K562 (cell line): ENCODE results near the gene AGPAT1. TPM values are rescaled to one million over a fixed set of nuclear protein-coding genes. Genes with fewer than 3 reads are reported as not detected.

Source experiments
- BCLAF1 ChIP-seq, 2 experiments: fragments of 450-650 bp in 1 of 2; IDR thresholded peaks; 2 replicates each; pipeline ENCODE4 v1.6.1; 2011 to 2017; ENCODE audit warnings: low read depth in 2 of 2, antibody characterized with exemption in 1 of 2, borderline replicate concordance in 1 of 2, low read length in 1 of 2, mild to moderate bottlenecking in 1 of 2, mixed read lengths in 1 of 2; ENCODE audit not compliant: control insufficient read depth in 1 of 2
- BRCA1 ChIP-seq, 2 experiments: fragments of 450-650 bp in 1 of 2; sonication (generic) in 1 of 2; formaldehyde crosslinking in 1 of 2; IDR thresholded peaks; 2 replicates each; pipeline versions ENCODE4 v1.5.0 to v1.6.1; 2017 to 2020; ENCODE audit warnings: mild to moderate bottlenecking in 1 of 2, missing genetic modification reagents in 1 of 2
- CREB3L1 ChIP-seq: fragments of 450-650 bp; IDR thresholded peaks from 2 replicates; pipeline ENCODE4 v1.6.1; 2014; ENCODE audit warnings: low read depth, mild to moderate bottlenecking, moderate library complexity, borderline replicate concordance
- HDGF ChIP-seq: fragments of 450-650 bp; IDR thresholded peaks from 2 replicates; pipeline ENCODE4 v1.6.1; 2016
- IRF2 ChIP-seq: sonication (generic); formaldehyde crosslinking; IDR thresholded peaks from 2 replicates; pipeline ENCODE4 v1.8.1; 2022; ENCODE audit warnings: mild to moderate bottlenecking, missing genetic modification reagents
- NCOA2 ChIP-seq, 2 experiments: fragments of 450-650 bp; IDR thresholded peaks; 2 replicates each; pipeline ENCODE4 v1.6.1; 2018; ENCODE audit warnings: mild to moderate bottlenecking in 2 of 2, moderate library complexity in 1 of 2; ENCODE audit not compliant: partially characterized antibody in 2 of 2
- NONO ChIP-seq, 2 experiments: fragments of 200-400 bp in 1 of 2; fragments of 450-650 bp in 1 of 2; formaldehyde crosslinking in 1 of 2; IDR thresholded peaks; 2 replicates each; pipeline ENCODE4 v1.6.1; 2017; ENCODE audit warnings: low read depth in 2 of 2, mild to moderate bottlenecking in 2 of 2, moderate library complexity in 2 of 2, low read length in 1 of 2
- PTRF ChIP-seq: fragments of 450-650 bp; IDR thresholded peaks from 2 replicates; pipeline ENCODE4 v1.6.1; 2016; ENCODE audit warnings: mild to moderate bottlenecking, missing genetic modification characterization, missing compliant biosample characterization
- RBM17 ChIP-seq: fragments of 200-400 bp; formaldehyde crosslinking; IDR thresholded peaks from 2 replicates; pipeline ENCODE4 v1.6.1; 2017; ENCODE audit warnings: low read depth, mild to moderate bottlenecking, low read length, borderline replicate concordance
- RCOR1 ChIP-seq, 2 experiments: IDR thresholded peaks; 2 replicates each; pipeline ENCODE4 v1.6.1; 2012; ENCODE audit warnings: low read depth in 2 of 2, low read length in 2 of 2, borderline replicate concordance in 1 of 2, improper control_type of control experiment in 1 of 2
- WHSC1 ChIP-seq: IDR thresholded peaks from one replicate; pipeline ENCODE4 v1.6.1; 2012; ENCODE audit warnings: low read length, control low read depth, inconsistent platforms
- ZFP1 ChIP-seq: fragments of 450-650 bp; formaldehyde crosslinking; IDR thresholded peaks from 2 replicates; pipeline ENCODE4 v1.4.0; 2020; ENCODE audit warnings: mild to moderate bottlenecking, mixed read lengths
- ZKSCAN3 ChIP-seq: fragments of 250-450 bp; sonication (Bioruptor Pico); IDR thresholded peaks from 2 replicates; pipeline ENCODE4 v1.4.0; 2020
- ZNF561 ChIP-seq: fragments of 450-650 bp; formaldehyde crosslinking; conservative IDR thresholded peaks from 2 replicates; pipeline ENCODE4 v1.4.0; 2020; ENCODE audit warnings: mild to moderate bottlenecking, moderate library complexity
- ZNF644 ChIP-seq: fragments of 200-800 bp; sonication (Bioruptor generic); IDR thresholded peaks from 2 replicates; pipeline ENCODE4 v1.6.1; 2016; ENCODE audit warnings: low read depth, missing genetic modification characterization, missing compliant biosample characterization
- polyA plus RNA-seq, 8 experiments: library from polyadenylated mRNA; depleted of rRNA in 4 of 8; stranded (reverse) in 5 of 8; unstranded in 3 of 8; fragments of >200 nt; fragmentation: Nextera tagmentation in 2 of 8; fragmentation: Illumina TruSeq in 1 of 8; extraction: Ambion mirVana in 2 of 8; extraction: Trizol in 1 of 8; gene quantifications; 2 replicates each; pipeline versions ENCODE4 v1.2.1 to v1.2.3, GENCODE V29; 2011 to 2014; ENCODE audit warnings: inconsistent platforms in 1 of 8, missing spikeins in 1 of 8
- total RNA-seq, 7 experiments: library from RNA; depleted of rRNA in 6 of 7; stranded (reverse); fragments of >200 nt in 6 of 7; fragmentation: Illumina TruSeq in 2 of 7; extraction: Trizol in 2 of 7; gene quantifications; 2 replicates each; pipeline versions ENCODE4 v1.2.1 to v1.2.3, GENCODE V29; 2011 to 2021; ENCODE audit warnings: low replicate concordance in 1 of 7
- TF ChIP-seq, protein P1 (sequence below), 2 experiments: fragments of 450-650 bp; IDR thresholded peaks; 2 replicates each; pipeline ENCODE4 v1.6.1; 2016
- TF ChIP-seq, protein P2 (sequence below): fragments of 250-450 bp; sonication (Bioruptor Pico); IDR thresholded peaks from 2 replicates; pipeline ENCODE4 v1.5.1; 2021; ENCODE audit warnings: mild to moderate bottlenecking

Gene AGPAT1
- total and polyA plus RNA-seq, 9 of the 15 experiments (the other 6 are each of a cell fraction or from before 2014, with no cell fraction given), result 37.9 to 176 (median 69.4) TPM

GRCh38 chr6:32177788-32178546 lies 2.1 kb upstream of the AGPAT1 start, which contains the start of gene RNF5 (continued):
- TF ChIP-seq BCLAF1 (IDR thresholded peaks at IDR 0.05; ENCODE audit: borderline replicate concordance in 1 of 2, control insufficient read depth in 1 of 2, low read depth in 2 of 2, low read length in 1 of 2) (no peak), BRCA1 (IDR thresholded peaks at IDR 0.05) (no peak), BRCA1 (CRISPR knock-in tag; IDR thresholded peaks at IDR 0.05) (no peak), WHSC1 (no peak), ZFP1 (no peak), CREB3L1 (0 out of 2 replicates have a peak, but pooled peaks have one; percentile 35), NONO (IDR thresholded peaks at IDR 0.05; ENCODE audit: low read depth in 2 of 2, low read length in 1 of 2) (no peak), RBM17 (no peak), HDGF (peak; percentile 63; the same call in 1 of the 2 replicates), ZNF644 (tag) (no peak), IRF2 (CRISPR knock-in tag) (no peak), PTRF (tag) (no peak), ZKSCAN3 (CRISPR knock-in tag) (no peak), NCOA2 (IDR thresholded peaks at IDR 0.05; ENCODE audit: partially characterized antibody in 2 of 2) (no peak), RCOR1 (IDR thresholded peaks at IDR 0.05; ENCODE audit: borderline replicate concordance in 1 of 2, low read depth in 2 of 2, low read length in 2 of 2) (peak in 1 of 2 experiments; percentile 76; a peak in 2 of 4 replicates), ZNF561 (CRISPR knock-in tag) (no peak)
- TF ChIP-seq, protein P1, sequence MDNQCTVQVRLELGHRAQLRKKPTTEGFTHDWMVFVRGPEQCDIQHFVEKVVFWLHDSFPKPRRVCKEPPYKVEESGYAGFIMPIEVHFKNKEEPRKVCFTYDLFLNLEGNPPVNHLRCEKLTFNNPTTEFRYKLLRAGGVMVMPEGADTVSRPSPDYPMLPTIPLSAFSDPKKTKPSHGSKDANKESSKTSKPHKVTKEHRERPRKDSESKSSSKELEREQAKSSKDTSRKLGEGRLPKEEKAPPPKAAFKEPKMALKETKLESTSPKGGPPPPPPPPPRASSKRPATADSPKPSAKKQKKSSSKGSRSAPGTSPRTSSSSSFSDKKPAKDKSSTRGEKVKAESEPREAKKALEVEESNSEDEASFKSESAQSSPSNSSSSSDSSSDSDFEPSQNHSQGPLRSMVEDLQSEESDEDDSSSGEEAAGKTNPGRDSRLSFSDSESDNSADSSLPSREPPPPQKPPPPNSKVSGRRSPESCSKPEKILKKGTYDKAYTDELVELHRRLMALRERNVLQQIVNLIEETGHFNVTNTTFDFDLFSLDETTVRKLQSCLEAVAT (IDR thresholded peaks at IDR 0.05), result peak in 1 of 2 experiments; percentile 94; a peak in 2 of 4 replicates
- TF ChIP-seq, protein P2, sequence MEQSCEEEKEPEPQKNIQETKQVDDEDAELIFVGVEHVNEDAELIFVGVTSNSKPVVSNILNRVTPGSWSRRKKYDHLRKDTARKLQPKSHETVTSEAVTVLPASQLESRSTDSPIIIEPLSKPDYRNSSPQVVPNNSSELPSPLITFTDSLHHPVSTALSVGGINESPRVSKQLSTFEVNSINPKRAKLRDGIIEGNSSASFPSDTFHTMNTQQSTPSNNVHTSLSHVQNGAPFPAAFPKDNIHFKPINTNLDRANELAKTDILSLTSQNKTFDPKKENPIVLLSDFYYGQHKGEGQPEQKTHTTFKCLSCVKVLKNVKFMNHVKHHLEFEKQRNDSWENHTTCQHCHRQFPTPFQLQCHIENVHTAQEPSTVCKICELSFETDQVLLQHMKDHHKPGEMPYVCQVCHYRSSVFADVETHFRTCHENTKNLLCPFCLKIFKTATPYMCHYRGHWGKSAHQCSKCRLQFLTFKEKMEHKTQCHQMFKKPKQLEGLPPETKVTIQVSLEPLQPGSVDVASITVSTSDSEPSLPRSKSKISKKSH (CRISPR knock-in tag), result no peak
